Hepatocyte (in vitro differentiated cells): ENCODE measurements around the gene MSL2. TPM values are rescaled to one million over a fixed set of nuclear protein-coding genes. Genes with fewer than 3 reads are reported as not detected.

ENCODE experiments used
- DNase-seq: peaks from one replicate; pipeline ENCODE4 v3.0.0-alpha.2; 2016; ENCODE audit warnings: low spot score
- H2AFZ ChIP-seq: fragments of 200-600 bp; sonication (generic); 2 replicates; pipeline ENCODE4 v1.6.0; 2016; ENCODE audit warnings: antibody characterized with exemption, mild to moderate bottlenecking
- H3K27ac ChIP-seq: fragments of 200-600 bp; sonication (generic); 2 replicates; pipeline ENCODE4 v1.5.1; 2016; ENCODE audit warnings: mild to moderate bottlenecking
- H3K27me3 ChIP-seq: fragments of 200-600 bp; sonication (generic); 2 replicates; pipeline ENCODE4 v1.6.1; 2016
- H3K36me3 ChIP-seq: fragments of 200-600 bp; sonication (generic); replicated peaks from 2 replicates; pipeline ENCODE4 v1.5.1; 2016; ENCODE audit warnings: low read depth; ENCODE audit not compliant: insufficient read depth
- H3K4me1 ChIP-seq: fragments of 200-600 bp; sonication (generic); 2 replicates; pipeline ENCODE4 v1.5.1; 2016; ENCODE audit warnings: mild to moderate bottlenecking, moderate library complexity; ENCODE audit not compliant: insufficient read depth
- H3K4me2 ChIP-seq: fragments of 200-600 bp; sonication (generic); 2 replicates; pipeline ENCODE4 v1.6.0; 2016
- H3K4me3 ChIP-seq: fragments of 200-600 bp; sonication (generic); 2 replicates; pipeline ENCODE4 v1.5.1; 2016; ENCODE audit warnings: mild to moderate bottlenecking
- H3K79me2 ChIP-seq: fragments of 200-600 bp; sonication (generic); 2 replicates; pipeline ENCODE4 v1.6.0; 2017; ENCODE audit warnings: mild to moderate bottlenecking
- H3K9me2 ChIP-seq: fragments of 200-600 bp; sonication (generic); replicated peaks from 2 replicates; pipeline ENCODE4 v1.6.0; 2017; ENCODE audit warnings: mild to moderate bottlenecking; ENCODE audit not compliant: insufficient read depth
- H3K9me3 ChIP-seq: fragments of 200-600 bp; sonication (generic); 2 replicates; pipeline ENCODE4 v1.5.1; 2016; ENCODE audit warnings: low read depth, mild to moderate bottlenecking
- H4K20me1 ChIP-seq: fragments of 200-600 bp; sonication (generic); 2 replicates; pipeline ENCODE4 v1.6.0; 2016; ENCODE audit warnings: mild to moderate bottlenecking; ENCODE audit not compliant: insufficient read depth, poor library complexity, severe bottlenecking
- CTCF ChIP-seq: fragments of 200-600 bp; sonication (generic); IDR thresholded peaks from 2 replicates; pipeline ENCODE4 v1.5.1; 2016; ENCODE audit warnings: antibody characterized with exemption, mild to moderate bottlenecking; ENCODE audit not compliant: poor library complexity
- EZH2 ChIP-seq: fragments of 200-600 bp; sonication (generic); IDR thresholded peaks from 2 replicates; pipeline ENCODE4 v1.6.1; 2016; ENCODE audit warnings: antibody characterized with exemption, mild to moderate bottlenecking, borderline replicate concordance
- EZH2phosphoT487 ChIP-seq: fragments of 200-600 bp; sonication (generic); IDR thresholded peaks from one replicate; pipeline ENCODE4 v1.6.1; 2018; ENCODE audit warnings: antibody characterized with exemption, mild to moderate bottlenecking, low read depth, moderate library complexity; ENCODE audit not compliant: unreplicated experiment, severe bottlenecking
- WGBS: methylation state at CpG from one replicate; pipeline ENCODE4 v1.1.6; 2016; ENCODE audit warnings: low lambda C conversion rate; ENCODE audit errors: missing lambda C conversion rate; 5-methylcytosine and 5-hydroxymethylcytosine counted together
- polyA plus RNA-seq: library from polyadenylated mRNA; unstranded; fragments of >200 nt; fragmentation: Nextera tagmentation; extraction: Ambion mirVana; gene quantifications from 2 replicates; pipeline ENCODE4 v1.2.1, GENCODE V29; 2016
- total RNA-seq: library from RNA; depleted of rRNA; stranded (reverse); fragments of >200 nt; gene quantifications from 2 replicates; pipeline ENCODE4 v1.2.3, GENCODE V29; 2014

The MSL2 gene
- total and polyA plus RNA-seq, 2 experiments from 2014 or later = 4.5 to 20.2 TPM

- 82% methylated on average over 4 of the region's 4 CpGs for WGBS
- H2AFZ ChIP-seq = no peak overlapping the region
- H3K4me2 ChIP-seq = peak overlapping the region; percentile 49
- DNase-seq = no peak
- no peak overlapping the region for H3K4me3 ChIP-seq
- no peak overlapping the region for H3K27ac ChIP-seq
- peaks cover 100% of the 10 kb centered on the region for H4K20me1 ChIP-seq
- H3K36me3 ChIP-seq = no peaks in the 10 kb centered on the region
- no peaks in the 10 kb centered on the region for H3K9me2 ChIP-seq
- no peaks in the 10 kb centered on the region for H3K9me3 ChIP-seq
- peaks cover 32% of the 10 kb centered on the region for H3K4me1 ChIP-seq
- TF ChIP-seq EZH2 = no peak
- TF ChIP-seq EZH2phosphoT487 = no peak
- no peak for TF ChIP-seq CTCF
- H3K27me3 ChIP-seq = no peaks in the 10 kb centered on the region
- H3K79me2 ChIP-seq = peaks cover 100% of the 10 kb centered on the region
Measured at GRCh38 chr3:136186846-136187245, 9.3 kb downstream of the MSL2 start.

GRCh38 chr3:136186344-136186743 lies 9.8 kb downstream of the MSL2 start:
- Histone ChIP-seq H2AFZ (no peak overlapping the region), H3K4me1 (peaks cover 27% of the 10 kb centered on the region), H3K4me2 (peak overlapping the region; percentile 49), H3K9me3 (no peaks in the 10 kb centered on the region), H3K9me2 (no peaks in the 10 kb centered on the region), H4K20me1 (peaks cover 100% of the 10 kb centered on the region), H3K79me2 (peaks cover 100% of the 10 kb centered on the region), H3K4me3 (no peak overlapping the region), H3K36me3 (no peaks in the 10 kb centered on the region), H3K27ac (no peak overlapping the region), H3K27me3 (no peaks in the 10 kb centered on the region)
- WGBS = 77% methylated on average over 3 of the region's 3 CpGs
- peak; percentile 24 for DNase-seq
- TF ChIP-seq EZH2phosphoT487 = no peak
- TF ChIP-seq CTCF = no peak
- no peak for TF ChIP-seq EZH2

- Histone ChIP-seq H3K4me2 (no peak overlapping the region), H4K20me1 (peaks cover 99% of the 10 kb centered on the region), H3K9me3 (no peaks in the 10 kb centered on the region), H3K27ac (no peak overlapping the region), H3K36me3 (no peaks in the 10 kb centered on the region), H2AFZ (no peak overlapping the region), H3K79me2 (peaks cover 99% of the 10 kb centered on the region), H3K9me2 (no peaks in the 10 kb centered on the region), H3K4me1 (peaks cover 19% of the 10 kb centered on the region), H3K4me3 (no peak overlapping the region), H3K27me3 (no peaks in the 10 kb centered on the region)
- 87% methylated on average over 2 of the region's 2 CpGs for WGBS
- TF ChIP-seq CTCF (no peak), EZH2phosphoT487 (no peak), EZH2 (no peak)
- no peak for DNase-seq
Measured at GRCh38 chr3:136184703-136185102, 11.4 kb downstream of the MSL2 start.

GRCh38 chr3:136181741-136182140 lies 14.4 kb downstream of the MSL2 start:
- H3K79me2 ChIP-seq = peaks cover 99% of the 10 kb centered on the region
- peaks cover 99% of the 10 kb centered on the region for H4K20me1 ChIP-seq
- no peak overlapping the region for H2AFZ ChIP-seq
- no peaks in the 10 kb centered on the region for H3K9me2 ChIP-seq
- peaks cover 10% of the 10 kb centered on the region for H3K4me1 ChIP-seq
- no peak overlapping the region for H3K27ac ChIP-seq
- 95% methylated on average over 8 of the region's 8 CpGs for WGBS
- no peak overlapping the region for H3K4me2 ChIP-seq
- H3K9me3 ChIP-seq = no peaks in the 10 kb centered on the region
- H3K4me3 ChIP-seq = no peak overlapping the region
- DNase-seq = no peak
- H3K27me3 ChIP-seq = no peaks in the 10 kb centered on the region
- TF ChIP-seq CTCF = no peak
- H3K36me3 ChIP-seq = no peaks in the 10 kb centered on the region
